Breast epithelium (tissue), 4 donors: Measurements from ENCODE around the gene PHAF1. TPM values are rescaled to one million over a fixed set of nuclear protein-coding genes. Genes with fewer than 3 reads are reported as not detected.

ENCODE experiments used
- DNase-seq, 2 donors: peaks; one replicate each; pipeline ENCODE4 v3.0.0-alpha.2; 2019; ENCODE audit warnings: low spot score in 2 of 2
- H3K27ac ChIP-seq, 2 donors: fragments of 200-600 bp; sonication (generic) in 1 of 2; one replicate each; pipeline ENCODE4 v1.5.1; 2016 to 2019; ENCODE audit warnings: mild to moderate bottlenecking in 1 of 2
- H3K27me3 ChIP-seq, 2 donors: fragments of 200-600 bp; sonication (generic) in 1 of 2; one replicate each; pipeline versions ENCODE4 v1.5.1 to v1.6.0; 2017 to 2019; ENCODE audit warnings: control low read depth in 1 of 2, mild to moderate bottlenecking in 1 of 2
- H3K36me3 ChIP-seq: fragments of 200-600 bp; one replicate; pipeline ENCODE4 v1.5.1; 2019
- H3K4me1 ChIP-seq, 2 donors: fragments of 200-600 bp; sonication (generic); one replicate each; pipeline ENCODE4 v1.5.1; 2016 to 2019; ENCODE audit warnings: control low read depth in 1 of 2
- H3K4me3 ChIP-seq, 3 donors: fragments of 200-600 bp; sonication (generic); 1 replicate in 2 of 3; 2 replicates in 1 of 3; pipeline ENCODE4 v1.5.1; 2016 to 2019; ENCODE audit warnings: mild to moderate bottlenecking in 3 of 3, moderate library complexity in 2 of 3
- H3K9me3 ChIP-seq, 2 donors: fragments of 200-600 bp; sonication (generic) in 1 of 2; one replicate each; pipeline ENCODE4 v1.5.1; 2016 to 2019; ENCODE audit warnings: control low read depth in 1 of 2
- POLR2A ChIP-seq: fragments of 450-650 bp; IDR thresholded peaks from one replicate; pipeline ENCODE4 v1.6.1; 2016; ENCODE audit warnings: antibody characterized with exemption, mild to moderate bottlenecking, moderate library complexity
- POLR2AphosphoS5 ChIP-seq, 3 donors: sonication (generic); formaldehyde crosslinking; IDR thresholded peaks; one replicate each; pipeline ENCODE4 v1.6.1; 2017; ENCODE audit warnings: antibody characterized with exemption in 3 of 3
- intact Hi-C: fragments of 100-400 bp; cut with DNase I; formaldehyde crosslinking; loops from one replicate; pipeline ENCODE4 v1.15.1; 2023; ENCODE audit warnings: low total_unique reads
- total RNA-seq, 3 donors: library from RNA; depleted of rRNA; stranded (reverse); fragments of >200 nt; gene quantifications; one replicate each; pipeline ENCODE4 v1.1.0, GENCODE V29; 2016
- TF ChIP-seq, protein P1 (sequence below), 3 donors: fragments of 450-650 bp; IDR thresholded peaks; one replicate each; pipeline ENCODE4 v1.5.1; 2016 to 2017; ENCODE audit warnings: antibody characterized with exemption in 3 of 3, mild to moderate bottlenecking in 3 of 3, moderate library complexity in 3 of 3

Gene PHAF1
- total RNA-seq, 3 donors from 2014 or later: 17.8 to 31.8 (median 27.1) TPM

GRCh38 chr16:67087803-67088202 lies 21.9 kb upstream of the PHAF1 start:
- H3K27me3 ChIP-seq: no peaks in the 10 kb centered on the region
- DNase-seq: no peak
- no peaks in the 10 kb centered on the region for H3K36me3 ChIP-seq
- intact Hi-C loops: no loop called here
- TF ChIP-seq POLR2A (no peak), POLR2AphosphoS5 (IDR thresholded peaks at IDR 0.05) (no peak)
- TF ChIP-seq, protein P1, sequence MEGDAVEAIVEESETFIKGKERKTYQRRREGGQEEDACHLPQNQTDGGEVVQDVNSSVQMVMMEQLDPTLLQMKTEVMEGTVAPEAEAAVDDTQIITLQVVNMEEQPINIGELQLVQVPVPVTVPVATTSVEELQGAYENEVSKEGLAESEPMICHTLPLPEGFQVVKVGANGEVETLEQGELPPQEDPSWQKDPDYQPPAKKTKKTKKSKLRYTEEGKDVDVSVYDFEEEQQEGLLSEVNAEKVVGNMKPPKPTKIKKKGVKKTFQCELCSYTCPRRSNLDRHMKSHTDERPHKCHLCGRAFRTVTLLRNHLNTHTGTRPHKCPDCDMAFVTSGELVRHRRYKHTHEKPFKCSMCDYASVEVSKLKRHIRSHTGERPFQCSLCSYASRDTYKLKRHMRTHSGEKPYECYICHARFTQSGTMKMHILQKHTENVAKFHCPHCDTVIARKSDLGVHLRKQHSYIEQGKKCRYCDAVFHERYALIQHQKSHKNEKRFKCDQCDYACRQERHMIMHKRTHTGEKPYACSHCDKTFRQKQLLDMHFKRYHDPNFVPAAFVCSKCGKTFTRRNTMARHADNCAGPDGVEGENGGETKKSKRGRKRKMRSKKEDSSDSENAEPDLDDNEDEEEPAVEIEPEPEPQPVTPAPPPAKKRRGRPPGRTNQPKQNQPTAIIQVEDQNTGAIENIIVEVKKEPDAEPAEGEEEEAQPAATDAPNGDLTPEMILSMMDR (IDR thresholded peaks at IDR 0.05): no peak
- H3K4me1 ChIP-seq: no peaks in the 10 kb centered on the region
- H3K9me3 ChIP-seq: no peaks in the 10 kb centered on the region
- H3K4me3 ChIP-seq: no peak overlapping the region
- H3K27ac ChIP-seq: no peak overlapping the region

DNA sequence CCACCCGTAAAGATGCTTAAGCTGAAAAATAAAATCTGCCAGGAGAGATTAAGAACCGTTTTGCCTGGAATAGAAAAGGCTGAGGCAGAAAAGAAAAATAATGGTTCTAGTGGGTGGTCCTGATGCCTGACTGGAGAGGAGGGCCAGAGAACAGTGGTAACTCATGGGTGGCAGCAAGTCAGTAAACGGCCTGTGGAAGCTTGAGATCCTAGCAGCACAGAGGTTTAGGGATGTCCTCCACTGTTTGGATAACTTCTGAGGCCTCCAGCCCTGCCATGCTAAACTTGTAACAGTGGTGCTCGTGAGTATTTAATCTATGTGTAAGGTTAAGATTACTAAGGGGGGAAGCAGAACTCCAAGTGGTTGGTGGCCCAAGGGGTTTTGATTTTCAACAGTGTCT lies 21.2 kb upstream of the PHAF1 start:
- Histone ChIP-seq H3K4me3 (no peak overlapping the region), H3K9me3 (no peaks in the 10 kb centered on the region), H3K36me3 (no peaks in the 10 kb centered on the region), H3K4me1 (no peaks in the 10 kb centered on the region), H3K27me3 (no peaks in the 10 kb centered on the region), H3K27ac (no peak overlapping the region)
- no peak for DNase-seq
- intact Hi-C loops: no loop called here
- TF ChIP-seq POLR2AphosphoS5 (IDR thresholded peaks at IDR 0.05) (no peak), POLR2A (no peak)
- TF ChIP-seq, protein P1 (IDR thresholded peaks at IDR 0.05): no peak

DNA sequence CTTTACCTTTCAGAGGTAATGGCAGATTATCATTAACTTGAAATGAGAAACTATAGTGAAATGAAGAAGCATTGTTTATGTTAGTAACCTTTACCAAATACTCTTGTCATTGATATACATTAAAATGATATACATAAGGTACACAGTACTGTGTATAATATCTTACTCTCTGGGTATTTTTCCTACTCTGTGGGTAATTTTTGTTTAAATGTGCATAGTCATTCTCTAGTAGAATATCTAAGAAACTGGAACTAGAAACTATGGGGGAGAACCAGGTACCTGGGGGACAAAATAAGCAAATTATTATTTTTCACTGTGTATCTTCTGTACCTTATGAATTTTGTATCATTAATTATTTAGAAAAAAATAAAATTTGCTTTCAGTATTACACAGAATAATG lies 20.6 kb upstream of the PHAF1 start:
- H3K36me3 ChIP-seq: no peaks in the 10 kb centered on the region
- intact Hi-C loops: no loop called here
- H3K9me3 ChIP-seq: no peaks in the 10 kb centered on the region
- H3K27me3 ChIP-seq: no peaks in the 10 kb centered on the region
- DNase-seq: no peak
- H3K4me3 ChIP-seq: no peak overlapping the region
- TF ChIP-seq, protein P1 (IDR thresholded peaks at IDR 0.05): no peak
- TF ChIP-seq POLR2AphosphoS5 (IDR thresholded peaks at IDR 0.05): no peak
- no peak for TF ChIP-seq POLR2A
- no peak overlapping the region for H3K27ac ChIP-seq
- no peaks in the 10 kb centered on the region for H3K4me1 ChIP-seq

DNA sequence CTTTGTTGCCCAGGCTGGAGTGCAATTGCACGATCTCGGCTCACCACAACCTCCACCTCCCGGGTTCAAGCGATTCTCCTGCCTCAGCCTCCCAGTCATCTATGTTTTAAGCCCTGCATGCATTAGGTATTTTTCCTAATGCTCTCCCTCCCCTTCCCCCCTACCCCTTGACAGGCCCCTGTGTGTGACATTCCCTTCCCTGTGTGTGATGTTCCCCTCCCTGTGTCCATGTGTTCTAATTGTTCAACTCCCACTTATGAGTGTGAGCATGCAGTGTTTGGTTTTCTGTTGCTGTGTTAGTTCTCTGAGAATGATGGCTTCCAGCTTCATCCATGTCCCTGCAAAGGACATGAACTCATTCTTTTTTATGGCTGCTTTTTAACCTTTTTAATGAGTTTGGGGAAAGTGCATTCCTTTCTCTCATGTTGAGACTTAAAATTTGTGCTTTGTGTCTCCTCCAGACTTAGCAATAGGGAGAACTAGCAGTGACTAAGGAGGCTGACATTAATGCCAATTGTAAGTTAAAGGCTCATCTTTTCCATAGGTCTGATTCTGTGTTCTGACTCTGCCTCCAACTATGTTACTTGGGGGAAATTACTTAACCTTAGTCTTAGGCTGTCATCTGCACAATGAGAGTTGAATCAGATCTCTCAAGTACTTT lies 17.7 kb upstream of the PHAF1 start:
- Histone ChIP-seq H3K4me3 (no peak overlapping the region), H3K27ac (no peak overlapping the region), H3K36me3 (no peaks in the 10 kb centered on the region), H3K4me1 (no peaks in the 10 kb centered on the region), H3K27me3 (no peaks in the 10 kb centered on the region), H3K9me3 (no peaks in the 10 kb centered on the region)
- TF ChIP-seq POLR2A (no peak), POLR2AphosphoS5 (IDR thresholded peaks at IDR 0.05) (no peak)
- TF ChIP-seq, protein P1 (IDR thresholded peaks at IDR 0.05): no peak
- no peak for DNase-seq
- intact Hi-C loops: no loop called here

DNA sequence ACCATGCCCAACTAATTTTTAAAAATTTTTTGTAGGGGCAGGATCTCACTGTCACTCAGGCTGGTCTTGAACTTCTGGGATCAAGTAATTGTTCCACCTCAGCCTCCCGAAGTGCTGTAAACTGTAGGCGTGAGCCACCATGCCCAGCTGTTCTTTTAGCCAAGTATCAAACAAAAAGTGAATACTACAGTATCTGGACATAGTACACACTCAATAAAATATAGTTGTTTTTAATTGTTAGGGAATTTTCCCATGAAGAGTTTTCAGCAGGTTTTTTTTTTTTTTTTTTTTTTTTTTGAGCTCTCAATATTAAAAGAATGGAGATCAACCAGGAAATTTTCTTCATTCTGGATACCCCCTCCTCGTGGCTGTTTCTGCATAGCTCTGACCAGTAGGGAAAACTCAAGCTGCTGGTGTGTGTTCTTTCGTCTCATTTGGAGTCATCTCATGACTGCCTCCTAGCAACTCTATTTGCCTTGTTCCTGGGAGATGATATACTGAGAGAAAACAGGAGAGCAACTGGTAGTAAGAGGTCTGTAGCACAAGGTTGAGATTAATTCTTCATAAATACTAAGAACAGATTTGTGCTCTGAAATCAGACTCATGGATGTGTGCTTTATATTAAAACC lies 16.5 kb upstream of the PHAF1 start:
- Histone ChIP-seq H3K4me3 (no peak overlapping the region), H3K27ac (no peak overlapping the region), H3K9me3 (no peaks in the 10 kb centered on the region), H3K4me1 (no peaks in the 10 kb centered on the region), H3K36me3 (no peaks in the 10 kb centered on the region), H3K27me3 (no peaks in the 10 kb centered on the region)
- no peak for DNase-seq
- intact Hi-C loops: no loop called here
- TF ChIP-seq POLR2AphosphoS5 (IDR thresholded peaks at IDR 0.05): no peak
- no peak for TF ChIP-seq POLR2A
